CD4-positive, alpha-beta T cell treated with Interleukin-6 for 4 hours (primary cell): ENCODE results near the gene ANKS6.
A peak's percentile ranks its signal among the peaks of the same experiment; 100 is the strongest.

Experiments
- DNase-seq: peaks from one replicate; pipeline ENCODE4 v3.0.0-alpha.2; 2020; ENCODE audit warnings: mixed read lengths

ANKS6 gene

DNA sequence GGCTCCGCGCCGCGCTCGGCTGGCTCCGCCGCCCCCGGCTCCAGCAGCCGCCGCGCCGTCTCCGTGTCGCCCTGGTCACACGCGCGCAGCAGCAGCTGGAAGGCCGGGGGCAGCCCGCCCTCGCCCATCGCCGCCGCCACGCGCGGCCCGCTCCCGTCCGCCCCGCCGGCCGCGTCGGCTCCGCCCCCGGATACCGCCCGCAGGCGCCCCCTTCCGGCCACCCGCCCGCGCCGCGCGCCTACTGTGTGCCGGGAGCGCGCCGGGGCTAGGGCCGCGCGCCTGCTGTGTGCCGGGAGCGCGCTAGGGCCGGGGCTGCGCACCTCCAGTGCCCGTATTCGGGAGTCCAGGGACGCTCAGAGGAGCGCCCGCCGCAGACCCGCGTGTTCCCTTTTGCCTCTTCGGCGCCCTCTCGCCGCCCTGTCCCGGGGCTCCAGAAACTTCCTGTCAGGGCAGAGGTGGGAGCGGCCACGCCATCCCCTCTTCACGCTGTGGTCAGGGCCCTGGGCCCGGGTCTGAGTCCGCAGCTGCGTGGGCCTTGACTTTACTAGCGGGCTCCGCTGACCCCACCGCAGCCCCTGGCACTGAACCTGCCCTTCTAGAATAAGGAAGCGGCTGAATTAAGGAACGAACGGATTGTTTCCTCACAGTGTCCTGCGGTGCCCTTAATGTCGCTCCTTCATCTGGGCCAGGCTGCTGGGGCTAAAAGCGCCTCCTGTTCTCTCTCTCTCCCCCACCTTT lies at the start of gene ANKS6:
TSS of gene ANKS6 (minus strand) at position 192 of the 738 bp plus-strand sequence. CDS start at position 128, 64 bp downstream.
- peak; percentile 88 for DNase-seq

DNA sequence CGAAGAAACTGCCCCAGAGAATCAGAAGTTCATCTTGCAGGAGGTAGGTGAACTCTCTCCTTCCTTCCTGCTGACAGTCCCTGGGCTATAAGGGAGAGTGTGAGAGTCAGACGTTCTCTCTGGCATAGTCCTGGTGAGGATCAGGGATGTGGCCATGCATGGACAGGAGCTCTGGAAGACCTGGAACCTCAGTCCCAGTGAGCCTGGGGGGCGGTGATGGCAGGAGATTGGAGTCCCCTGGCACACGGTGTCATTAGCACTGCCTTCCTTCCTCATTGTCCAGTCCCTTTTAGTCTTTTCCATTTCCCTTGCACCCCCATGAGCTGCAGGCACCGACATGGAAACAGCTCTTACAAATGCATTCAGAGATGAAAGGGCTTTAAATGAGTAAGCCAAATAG lies 49.7 kb upstream of the ANKS6 start:
- DNase-seq, result no peak

DNA sequence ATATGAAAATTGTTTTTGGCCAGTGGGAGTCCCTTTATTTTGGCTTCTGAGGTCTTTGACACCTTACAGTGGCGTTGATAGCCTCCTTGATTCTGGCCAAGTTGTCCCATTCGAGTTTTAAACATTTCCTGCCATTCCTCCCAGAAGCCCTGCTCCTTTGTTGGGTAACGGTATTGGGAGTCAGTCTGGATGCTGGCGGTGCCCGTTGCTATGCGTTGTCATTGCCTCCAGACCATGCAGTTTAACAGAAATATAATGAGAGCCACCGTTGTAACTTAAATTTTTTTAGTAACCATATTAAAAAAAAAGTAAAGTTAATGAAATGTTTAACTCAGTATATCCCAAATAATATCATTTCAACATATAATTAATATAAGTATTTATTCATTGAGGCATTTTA lies 46.2 kb upstream of the ANKS6 start:
- DNase-seq, result no peak

GRCh38 chr9:98839724-98840123 lies 43.4 kb upstream of the ANKS6 start:
- DNase-seq, result no peak

DNA sequence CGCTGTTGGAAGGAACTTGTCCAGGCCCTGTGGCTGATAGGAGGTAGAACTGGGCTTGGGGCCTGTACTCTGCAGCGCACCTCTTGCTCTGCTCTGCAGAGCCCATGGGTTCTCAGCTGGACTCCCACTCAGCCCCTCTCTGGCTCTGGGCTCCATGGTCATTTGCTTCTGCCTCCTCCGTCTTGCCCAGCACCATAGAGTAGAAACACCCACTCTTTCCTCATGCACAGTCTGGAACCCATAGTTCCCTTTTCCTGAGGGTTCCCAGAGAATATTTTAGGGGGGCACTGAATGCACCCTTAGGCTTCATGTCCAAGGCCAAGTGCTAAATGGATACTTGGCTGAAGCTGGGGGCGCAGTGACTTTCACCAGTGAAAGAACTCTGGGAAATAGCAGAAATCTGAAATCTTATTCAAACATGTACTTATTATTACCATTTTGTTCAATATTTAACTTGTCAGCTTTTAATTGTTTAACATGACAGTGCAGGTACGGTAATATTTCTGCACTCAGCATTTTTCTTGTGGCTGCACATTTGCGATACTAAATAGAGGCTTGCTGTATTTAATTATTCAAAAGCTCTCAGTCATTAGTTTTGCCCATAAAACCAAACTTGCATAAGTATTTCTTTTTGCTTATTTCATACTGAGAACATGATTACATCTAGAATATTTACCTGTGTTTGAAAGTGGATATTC lies 42.7 kb upstream of the ANKS6 start:
- no peak for DNase-seq

DNA sequence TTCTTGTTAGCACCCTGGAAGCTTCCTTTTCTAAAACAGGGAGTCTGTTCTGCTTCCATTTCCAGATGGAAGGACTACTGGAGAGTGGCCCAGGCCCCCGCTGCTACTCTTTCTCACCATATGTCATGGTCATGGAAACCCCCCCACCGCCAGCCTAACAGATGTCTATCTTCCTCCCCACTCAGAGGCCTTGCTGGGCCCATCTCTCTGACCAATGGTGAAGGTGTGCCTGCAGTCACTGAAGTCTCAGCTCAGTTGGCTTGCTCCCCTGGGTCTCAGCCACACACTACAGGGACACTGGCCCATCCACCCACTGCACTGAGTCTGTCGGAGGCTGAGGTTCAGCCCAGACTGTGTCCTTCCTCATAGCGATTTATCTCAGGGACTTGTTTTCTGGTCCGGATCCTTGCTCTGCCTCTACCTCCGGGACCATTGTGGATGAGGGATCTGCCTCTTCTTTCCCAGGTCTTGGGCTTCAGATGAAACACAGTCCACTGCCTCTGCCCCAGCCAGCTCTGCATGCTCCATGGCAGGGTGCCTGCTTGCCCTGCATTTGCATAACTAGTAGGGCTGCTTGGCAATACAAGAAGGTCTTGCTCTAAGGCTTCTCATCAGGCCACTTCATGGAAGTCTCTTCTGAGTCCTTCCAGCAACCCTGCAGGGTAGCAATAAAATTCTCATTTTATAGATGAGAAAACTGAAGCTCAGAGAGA lies 42.0 kb upstream of the ANKS6 start:
- no peak for DNase-seq

DNA sequence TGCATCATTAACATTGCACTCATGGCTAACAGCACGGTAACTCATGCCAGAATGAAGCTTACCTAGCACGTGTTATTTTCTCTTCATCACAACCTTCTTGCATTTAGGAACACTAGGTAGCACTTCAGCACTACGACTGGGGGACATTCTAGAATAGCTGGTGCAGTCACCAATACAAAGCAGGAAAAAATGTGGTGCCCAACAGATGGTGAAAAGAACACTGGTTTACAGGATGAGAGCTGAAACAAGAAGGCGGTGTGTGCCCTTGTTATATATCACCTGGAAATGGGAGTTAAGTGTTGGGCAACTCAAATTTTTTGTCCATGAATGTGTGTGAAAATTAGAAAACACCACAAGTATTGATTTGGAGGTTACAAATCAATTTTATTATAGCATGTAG lies 41.2 kb upstream of the ANKS6 start:
- no peak for DNase-seq

DNA sequence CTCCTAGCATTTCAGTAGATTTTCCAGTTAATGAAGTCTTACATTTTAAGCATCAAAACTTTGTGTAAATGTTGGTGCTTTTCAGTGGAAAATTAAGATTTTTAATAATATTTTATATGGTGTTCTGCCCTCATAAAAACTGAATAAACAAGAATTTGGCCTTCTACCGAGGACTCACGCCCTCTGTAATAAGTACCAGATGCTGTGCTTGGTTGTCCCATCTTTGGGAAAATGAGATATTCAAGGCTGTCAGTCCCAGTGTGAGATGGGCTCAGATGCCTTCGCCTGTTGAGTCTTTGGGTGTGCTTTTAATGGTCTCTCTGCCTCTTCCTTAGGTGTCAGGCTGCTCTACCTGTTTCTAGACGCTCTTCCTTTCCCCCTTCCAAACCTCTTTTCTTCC lies 39.9 kb upstream of the ANKS6 start:
- DNase-seq, result no peak

GRCh38 chr9:98834386-98834785 lies 38.0 kb upstream of the ANKS6 start:
- no peak for DNase-seq

- no peak for DNase-seq
Measured at GRCh38 chr9:98833090-98833956, 37.0 kb upstream of the ANKS6 start.

DNA sequence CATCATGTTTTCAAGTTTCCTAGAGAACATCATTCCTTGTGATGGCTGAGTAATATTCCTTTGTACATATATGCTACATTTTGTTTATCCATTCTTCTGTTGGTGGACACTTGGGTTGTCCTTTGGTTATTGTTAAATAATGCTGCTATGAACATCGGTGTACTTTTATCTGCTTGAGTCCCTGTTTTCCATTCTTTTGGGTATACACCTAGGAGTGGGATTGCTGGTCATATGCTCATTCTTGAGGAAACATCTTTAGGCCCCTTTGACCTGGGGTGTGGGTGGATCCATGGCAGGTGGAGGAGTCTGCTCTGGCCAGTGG lies 36.4 kb upstream of the ANKS6 start:
- no peak for DNase-seq

- DNase-seq, result no peak
Measured at GRCh38 chr9:98831696-98832095, 35.3 kb upstream of the ANKS6 start.

DNA sequence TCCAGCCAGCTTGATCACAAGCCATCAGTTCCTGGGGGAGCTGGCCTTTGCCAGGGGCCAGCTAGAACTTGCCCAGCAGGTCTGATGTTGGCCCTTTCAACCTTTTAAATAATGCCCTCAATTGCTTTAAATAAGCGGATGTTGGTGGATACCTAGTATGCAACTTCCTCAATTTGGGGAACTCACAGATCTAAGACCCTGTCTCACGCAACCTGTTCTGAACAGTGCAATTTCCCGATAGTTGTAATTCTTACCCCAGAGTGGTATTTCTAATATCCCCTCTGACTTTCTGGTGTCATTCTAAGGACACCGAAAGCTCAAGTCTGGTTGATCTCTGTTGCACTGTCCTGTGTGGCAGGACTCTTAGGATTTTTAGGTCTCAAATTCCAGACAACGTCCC lies 34.2 kb upstream of the ANKS6 start:
- DNase-seq, result no peak

GRCh38 chr9:98829766-98830165 lies 33.4 kb upstream of the ANKS6 start:
- DNase-seq, result no peak

- DNase-seq, result no peak
Measured at GRCh38 chr9:98826716-98827115, 30.4 kb upstream of the ANKS6 start.

- no peak for DNase-seq
Measured at GRCh38 chr9:98825414-98825813, 29.1 kb upstream of the ANKS6 start.

DNA sequence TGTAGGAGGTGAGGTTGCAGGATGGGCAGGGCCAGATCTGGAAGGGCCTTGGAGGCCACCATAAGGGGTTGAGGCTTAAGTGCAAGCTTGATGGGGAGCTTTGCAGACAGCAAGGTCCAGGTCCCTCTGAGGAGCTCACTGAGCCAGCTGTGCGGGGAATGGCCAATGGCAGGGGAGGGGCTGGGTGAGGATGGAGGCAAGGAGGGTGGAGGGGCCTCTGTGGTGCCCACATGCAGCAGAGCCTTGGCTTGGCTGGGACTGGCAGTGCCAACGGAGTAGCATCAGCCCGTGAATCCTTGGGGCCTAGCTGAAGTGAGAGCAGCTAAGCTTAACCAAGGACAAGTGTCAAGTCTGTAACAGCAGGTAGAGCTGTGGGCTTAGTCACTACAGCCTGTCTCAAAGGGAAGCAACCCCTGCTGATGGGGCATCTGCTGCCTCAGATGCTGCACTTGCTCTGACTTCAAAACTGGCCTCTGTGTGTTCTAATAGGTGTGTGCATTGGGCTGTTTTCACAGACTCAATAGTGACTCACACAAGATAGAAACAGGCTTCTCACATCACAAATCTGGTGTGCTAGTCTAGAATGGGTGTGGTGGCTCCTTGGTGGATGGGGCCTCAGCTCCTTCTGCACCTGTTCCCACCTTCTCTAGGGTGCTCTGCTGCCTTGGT lies 27.4 kb upstream of the ANKS6 start:
- no peak for DNase-seq

- no peak for DNase-seq
Measured at GRCh38 chr9:98822661-98823060, 26.3 kb upstream of the ANKS6 start.

DNA sequence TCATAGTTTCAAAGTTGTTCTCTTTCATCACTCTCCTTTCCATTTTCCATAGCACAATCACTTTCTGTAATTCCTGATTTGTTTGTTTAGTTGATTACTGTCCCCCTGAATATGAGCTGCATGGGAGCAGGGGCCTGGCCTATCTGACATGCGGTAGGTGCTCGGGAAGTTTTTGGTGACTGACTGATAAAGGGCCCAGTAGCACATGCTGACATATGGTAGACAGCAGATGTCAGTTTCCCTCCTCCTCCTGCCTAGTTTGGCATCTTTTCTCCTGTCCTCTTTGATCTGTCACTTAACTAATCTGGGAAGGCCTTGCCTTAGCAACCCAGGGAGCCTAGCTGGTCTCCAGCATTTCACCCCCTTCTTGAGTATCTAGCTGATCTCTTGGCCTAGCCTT lies 25.5 kb upstream of the ANKS6 start:
- no peak for DNase-seq

DNA sequence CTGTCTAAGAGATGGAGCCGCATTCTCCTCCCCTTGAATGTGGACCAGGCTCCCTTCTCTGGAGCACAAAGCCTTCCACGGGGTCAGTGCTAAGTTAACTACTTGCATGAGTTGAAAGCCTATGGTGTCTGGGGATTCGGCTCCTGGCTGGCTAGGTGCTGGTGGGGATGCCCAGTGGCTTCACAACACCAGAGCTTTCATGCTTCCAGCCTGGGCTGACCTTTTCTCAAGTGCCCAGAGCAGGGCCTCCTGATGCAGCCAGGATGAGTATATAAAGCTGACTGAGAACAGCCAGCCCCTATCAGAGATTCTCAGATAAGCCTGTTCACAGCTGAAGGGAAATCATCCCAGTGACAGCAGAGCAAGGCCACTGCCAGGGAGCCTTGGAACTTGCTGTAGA lies 22.9 kb upstream of the ANKS6 start:
- DNase-seq, result no peak

DNA sequence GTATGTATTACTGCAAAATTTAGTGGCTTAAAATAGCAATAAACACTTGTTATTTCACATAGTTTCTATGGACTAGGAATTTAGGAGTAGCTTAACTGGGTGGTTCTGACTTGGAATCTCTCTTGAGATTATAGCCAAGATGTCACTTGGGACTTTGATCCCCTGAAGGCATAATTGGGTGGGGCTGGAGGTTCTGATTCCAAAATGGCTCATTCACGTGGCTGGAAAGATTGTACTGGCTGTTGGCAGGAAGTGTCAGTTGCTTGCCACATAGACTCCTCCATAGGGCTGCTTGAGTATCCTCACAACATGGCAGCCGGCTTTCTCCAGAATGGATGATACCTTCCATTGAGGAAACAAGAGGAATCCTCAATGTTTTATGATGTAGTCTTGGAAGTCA lies 22.4 kb upstream of the ANKS6 start:
- no peak for DNase-seq

GRCh38 chr9:98815391-98815951 lies 19.1 kb upstream of the ANKS6 start:
- DNase-seq, result no peak
